Activated CD8-positive, alpha-beta T cell treated with anti-CD3 and anti-CD28 coated beads for 36 hours (primary cell): ENCODE measurements around the gene PLA2G2E. TPM values are rescaled to one million over a fixed set of nuclear protein-coding genes. Genes with fewer than 3 reads are reported as not detected.

Experiments used
- ATAC-seq: fragments of 200-7000 bp; cut with Tn5 transposase; one replicate; pipeline ENCODE4 v1.10.0; 2021; ENCODE audit warnings: mild to moderate bottlenecking, moderate library complexity
- CTCF ChIA-PET: fragments of 350-600 bp; sonication (Branson Sonifier 250); formaldehyde crosslinking; loops from one replicate; lab custom pipeline; 2021; ENCODE audit warnings: antibody characterized with exemption; lab: Charles Lee
- POLR2A ChIA-PET: fragments of 350-600 bp; sonication (Branson Sonifier 250); formaldehyde crosslinking; loops from one replicate; lab custom pipeline; 2021; ENCODE audit warnings: antibody characterized with exemption; lab: Charles Lee
- DNase-seq: peaks from one replicate; pipeline ENCODE4 v3.0.0-alpha.2; 2020
- H3K27ac Mint-ChIP-seq: one replicate; pipeline ENCODE4 v1.8.0; 2021; ENCODE audit warnings: mild to moderate bottlenecking, mixed read lengths
- H3K27me3 Mint-ChIP-seq: one replicate; pipeline ENCODE4 v1.8.0; 2021; ENCODE audit warnings: mixed read lengths
- H3K36me3 Mint-ChIP-seq: one replicate; pipeline ENCODE4 v1.8.0; 2021; ENCODE audit warnings: low read depth, mixed read lengths
- H3K4me1 Mint-ChIP-seq: one replicate; pipeline ENCODE4 v1.8.0; 2021; ENCODE audit warnings: low read depth, mixed read lengths
- H3K4me3 Mint-ChIP-seq: one replicate; pipeline ENCODE4 v1.8.0; 2021; ENCODE audit warnings: mild to moderate bottlenecking, moderate library complexity, mixed read lengths
- H3K9me3 Mint-ChIP-seq: one replicate; pipeline ENCODE4 v1.8.0; 2021; ENCODE audit warnings: mixed read lengths
- intact Hi-C: fragments of 100-400 bp; cut with micrococcal nuclease; formaldehyde crosslinking; loops from one replicate; pipeline ENCODE4 v1.10.0; 2022
- total RNA-seq, 2 experiments: library from RNA; stranded (reverse); gene quantifications; one replicate each; pipeline ENCODE4 v1.2.3, GENCODE V29; 2021
- TF ChIP-seq, protein P1 (sequence below): fragments of 200-600 bp; IDR thresholded peaks from one replicate; pipeline ENCODE4 v1.8.0; 2022; ENCODE audit warnings: antibody characterized with exemption, mild to moderate bottlenecking

Gene PLA2G2E
- total RNA-seq, 2 experiments from 2014 or later, result not detected

DNA sequence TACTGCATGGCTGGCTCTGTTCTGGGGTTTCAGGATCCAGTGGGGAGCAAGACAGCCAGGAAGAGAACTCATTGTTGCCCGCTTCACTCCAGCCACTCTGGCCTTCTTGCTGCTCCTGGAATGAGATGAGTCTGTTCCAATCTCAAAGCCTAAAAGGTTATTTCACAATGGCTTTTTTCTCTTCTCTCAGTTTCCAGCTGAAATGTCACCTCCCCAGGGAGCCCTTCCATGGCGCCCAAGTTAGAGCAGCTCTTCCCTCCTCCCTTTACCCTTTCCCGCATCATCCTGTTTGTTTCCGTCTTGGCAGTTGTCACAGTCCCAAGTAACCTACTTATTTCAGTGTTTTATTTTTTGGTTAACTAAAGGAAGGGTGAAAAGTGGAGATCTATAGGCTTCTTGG is 40.2 kb upstream of the PLA2G2E start:
- no peaks in the 10 kb centered on the region for H3K9me3 Mint-ChIP-seq
- H3K36me3 Mint-ChIP-seq, result no peaks in the 10 kb centered on the region

GRCh38 chr1:19960591-19960990 is 37.2 kb upstream of the PLA2G2E start:
- no peak for ATAC-seq
- TF ChIP-seq, protein P1, sequence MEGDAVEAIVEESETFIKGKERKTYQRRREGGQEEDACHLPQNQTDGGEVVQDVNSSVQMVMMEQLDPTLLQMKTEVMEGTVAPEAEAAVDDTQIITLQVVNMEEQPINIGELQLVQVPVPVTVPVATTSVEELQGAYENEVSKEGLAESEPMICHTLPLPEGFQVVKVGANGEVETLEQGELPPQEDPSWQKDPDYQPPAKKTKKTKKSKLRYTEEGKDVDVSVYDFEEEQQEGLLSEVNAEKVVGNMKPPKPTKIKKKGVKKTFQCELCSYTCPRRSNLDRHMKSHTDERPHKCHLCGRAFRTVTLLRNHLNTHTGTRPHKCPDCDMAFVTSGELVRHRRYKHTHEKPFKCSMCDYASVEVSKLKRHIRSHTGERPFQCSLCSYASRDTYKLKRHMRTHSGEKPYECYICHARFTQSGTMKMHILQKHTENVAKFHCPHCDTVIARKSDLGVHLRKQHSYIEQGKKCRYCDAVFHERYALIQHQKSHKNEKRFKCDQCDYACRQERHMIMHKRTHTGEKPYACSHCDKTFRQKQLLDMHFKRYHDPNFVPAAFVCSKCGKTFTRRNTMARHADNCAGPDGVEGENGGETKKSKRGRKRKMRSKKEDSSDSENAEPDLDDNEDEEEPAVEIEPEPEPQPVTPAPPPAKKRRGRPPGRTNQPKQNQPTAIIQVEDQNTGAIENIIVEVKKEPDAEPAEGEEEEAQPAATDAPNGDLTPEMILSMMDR, result no peak
- Mint-ChIP-seq H3K4me3 (no peak overlapping the region), H3K36me3 (no peaks in the 10 kb centered on the region), H3K9me3 (no peaks in the 10 kb centered on the region), H3K4me1 (no peaks in the 10 kb centered on the region), H3K27ac (no peak overlapping the region), H3K27me3 (peaks cover 29% of the 10 kb centered on the region)
- intact Hi-C loops, result no loop called here
- CTCF ChIA-PET, result no interaction called here
- POLR2A ChIA-PET, result no interaction called here
- no peak for DNase-seq

More for the DNA sequence above, 40.2 kb upstream of the PLA2G2E start:
- ATAC-seq (no peak), DNase-seq (no peak)
- TF ChIP-seq, protein P1, result no peak
- intact Hi-C loops, result no loop called here
- H3K27me3 Mint-ChIP-seq, result peaks cover 30% of the 10 kb centered on the region
- no peaks in the 10 kb centered on the region for H3K4me1 Mint-ChIP-seq
- H3K27ac Mint-ChIP-seq, result no peak overlapping the region
- ChIA-PET POLR2A (no interaction called here), CTCF (no interaction called here)
- no peak overlapping the region for H3K4me3 Mint-ChIP-seq

DNA sequence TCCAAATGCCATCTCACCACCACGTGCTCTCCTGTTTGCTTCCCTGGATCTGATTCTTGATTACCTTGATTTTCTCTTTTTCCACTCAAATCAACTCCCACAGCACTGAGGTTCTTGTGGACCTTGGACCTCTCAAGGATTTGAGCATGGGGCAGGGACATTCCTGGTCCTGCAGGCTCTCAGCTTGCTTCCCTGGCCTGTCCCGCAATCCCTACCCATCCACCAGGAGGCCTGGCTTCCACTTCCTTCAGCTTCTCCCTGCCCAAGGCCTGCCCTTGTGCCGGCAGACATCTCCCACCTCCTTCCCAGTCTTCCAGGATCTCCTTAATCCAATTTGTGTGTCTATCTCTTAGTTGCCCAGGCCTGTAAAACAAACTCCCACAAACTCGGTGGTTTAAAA is 34.4 kb upstream of the PLA2G2E start:
- CTCF ChIA-PET, result no interaction called here

GRCh38 chr1:19955534-19956170 is 32.2 kb upstream of the PLA2G2E start:
- H3K27ac Mint-ChIP-seq, result no peak overlapping the region
- H3K4me1 Mint-ChIP-seq, result peaks cover 2% of the 10 kb centered on the region
- H3K36me3 Mint-ChIP-seq, result no peaks in the 10 kb centered on the region
- ATAC-seq, result no peak
- H3K9me3 Mint-ChIP-seq, result no peaks in the 10 kb centered on the region
- intact Hi-C loops, result no loop called here
- DNase-seq, result no peak
- peaks cover 28% of the 10 kb centered on the region for H3K27me3 Mint-ChIP-seq
- H3K4me3 Mint-ChIP-seq, result no peak overlapping the region
- ChIA-PET POLR2A (no interaction called here), CTCF (no interaction called here)
- TF ChIP-seq, protein P1, result no peak

More for the DNA sequence above, 34.4 kb upstream of the PLA2G2E start:
- no peaks in the 10 kb centered on the region for H3K9me3 Mint-ChIP-seq
- TF ChIP-seq, protein P1, result no peak
- intact Hi-C loops, result no loop called here
- H3K36me3 Mint-ChIP-seq, result no peaks in the 10 kb centered on the region
- DNase-seq (no peak), ATAC-seq (no peak)
- POLR2A ChIA-PET, result no interaction called here
- peaks cover 30% of the 10 kb centered on the region for H3K27me3 Mint-ChIP-seq
- no peak overlapping the region for H3K4me3 Mint-ChIP-seq
- H3K27ac Mint-ChIP-seq, result no peak overlapping the region
- peaks cover 2% of the 10 kb centered on the region for H3K4me1 Mint-ChIP-seq

- peaks cover 2% of the 10 kb centered on the region for H3K4me1 Mint-ChIP-seq
- H3K9me3 Mint-ChIP-seq, result no peaks in the 10 kb centered on the region
- TF ChIP-seq, protein P1, result no peak
- H3K27me3 Mint-ChIP-seq, result peaks cover 30% of the 10 kb centered on the region
- intact Hi-C loops, result no loop called here
- no peak overlapping the region for H3K27ac Mint-ChIP-seq
- H3K4me3 Mint-ChIP-seq, result no peak overlapping the region
- no peak for DNase-seq
- POLR2A ChIA-PET, result no interaction called here
- H3K36me3 Mint-ChIP-seq, result no peaks in the 10 kb centered on the region
- CTCF ChIA-PET, result no interaction called here
- ATAC-seq, result no peak
Measured at GRCh38 chr1:19954059-19954458, 30.6 kb upstream of the PLA2G2E start.
